T-helper 1 cell treated with Interleukin-12 subunit alpha and Interleukin-12 subunit beta and Interleukin-4 antibody, amounts not matched to agents 30 μg/mL and 1 μg/mL, for 36 hours (primary cell): ENCODE data around the gene ERLIN1.
"Not testable (repeated sequence)": the region's sequence is repeated elsewhere in the genome, so short reads cannot be mapped to it uniquely, and the experiment has no call there.

Experiments used
- H3K27ac Mint-ChIP-seq: one replicate; pipeline ENCODE4 v1.8.0; 2021; ENCODE audit warnings: mild to moderate bottlenecking, mixed read lengths
- H3K27me3 Mint-ChIP-seq: one replicate; pipeline ENCODE4 v1.8.0; 2021; ENCODE audit warnings: low read depth, mixed read lengths
- H3K36me3 Mint-ChIP-seq: one replicate; pipeline ENCODE4 v1.8.0; 2021; ENCODE audit warnings: low read depth, mixed read lengths
- H3K4me1 Mint-ChIP-seq: one replicate; pipeline ENCODE4 v1.8.0; 2021; ENCODE audit warnings: low read depth, mixed read lengths
- H3K4me3 Mint-ChIP-seq: one replicate; pipeline ENCODE4 v1.8.0; 2021; ENCODE audit warnings: mild to moderate bottlenecking, moderate library complexity, mixed read lengths
- H3K9me3 Mint-ChIP-seq: one replicate; pipeline ENCODE4 v1.8.0; 2021; ENCODE audit warnings: mixed read lengths

Gene ERLIN1

GRCh38 chr10:100132427-100132826, 53.4 kb downstream of the ERLIN1 start:
- Mint-ChIP-seq H3K9me3 (peaks cover 13% of the 10 kb centered on the region), H3K27me3 (peaks cover 47% of the 10 kb centered on the region), H3K27ac (no peak overlapping the region), H3K36me3 (peaks cover 2% of the 10 kb centered on the region), H3K4me1 (peaks cover 3% of the 10 kb centered on the region), H3K4me3 (no peak overlapping the region)

- H3K4me1 Mint-ChIP-seq, result peaks cover 3% of the 10 kb centered on the region
- no peak overlapping the region for H3K4me3 Mint-ChIP-seq
- peaks cover 43% of the 10 kb centered on the region for H3K27me3 Mint-ChIP-seq
- peaks cover 2% of the 10 kb centered on the region for H3K36me3 Mint-ChIP-seq
- no peak overlapping the region for H3K27ac Mint-ChIP-seq
- peaks cover 13% of the 10 kb centered on the region for H3K9me3 Mint-ChIP-seq
Observed at GRCh38 chr10:100131571-100131970, 54.3 kb downstream of the ERLIN1 start.

DNA sequence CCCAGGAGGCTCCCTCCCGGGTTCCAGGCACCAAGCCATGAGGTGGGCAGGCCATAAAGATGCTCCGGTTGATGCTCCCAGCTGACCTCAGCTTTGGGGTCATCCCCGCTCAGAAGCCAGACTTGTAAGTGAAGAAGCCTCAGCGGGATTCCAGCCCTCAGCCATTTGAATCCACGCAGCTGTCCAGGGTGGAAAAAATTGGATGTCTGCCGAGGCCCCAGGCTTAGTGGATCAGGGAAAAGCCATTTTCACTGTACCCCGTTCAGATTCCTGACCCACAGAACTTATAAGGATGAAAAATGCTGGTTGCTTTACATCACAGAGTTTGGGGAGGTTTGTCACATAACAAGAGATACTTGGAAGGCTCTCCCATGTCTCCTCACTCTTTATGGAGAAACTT, 55.0 kb downstream of the ERLIN1 start:
- Mint-ChIP-seq H3K27ac (no peak overlapping the region), H3K4me1 (peaks cover 3% of the 10 kb centered on the region), H3K4me3 (no peak overlapping the region), H3K27me3 (peaks cover 38% of the 10 kb centered on the region), H3K36me3 (peaks cover 2% of the 10 kb centered on the region), H3K9me3 (peaks cover 13% of the 10 kb centered on the region)

- Mint-ChIP-seq H3K27me3 (peaks cover 34% of the 10 kb centered on the region), H3K27ac (no peak overlapping the region)
Observed at GRCh38 chr10:100129424-100129823, 56.4 kb downstream of the ERLIN1 start.

DNA sequence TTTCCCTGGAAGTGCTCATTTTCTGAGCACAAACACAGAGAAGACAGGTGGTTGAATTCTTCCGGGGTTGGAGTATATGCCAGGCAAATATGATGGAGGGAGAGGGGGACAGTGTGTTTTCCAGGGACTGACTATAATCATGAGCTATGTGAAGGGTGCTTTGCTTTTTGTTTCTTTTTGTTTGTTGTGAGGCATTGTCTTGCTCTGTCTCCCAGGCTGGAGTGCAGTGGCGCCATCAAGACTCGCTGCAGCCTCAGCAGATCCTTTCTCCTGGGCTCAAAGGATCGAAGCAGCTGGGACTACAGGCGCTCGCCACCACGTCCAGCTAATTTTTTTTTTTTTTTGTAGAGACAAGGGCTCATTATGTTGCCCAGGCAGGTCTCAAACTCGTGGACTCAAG, 56.9 kb downstream of the ERLIN1 start:
- no peak overlapping the region for H3K4me3 Mint-ChIP-seq
- peaks cover 34% of the 10 kb centered on the region for H3K27me3 Mint-ChIP-seq
- peaks cover 2% of the 10 kb centered on the region for H3K36me3 Mint-ChIP-seq

More at GRCh38 chr10:100129424-100129823, 56.4 kb downstream of the ERLIN1 start:
- Mint-ChIP-seq H3K4me3 (no peak overlapping the region), H3K4me1 (peaks cover 5% of the 10 kb centered on the region), H3K36me3 (peaks cover 2% of the 10 kb centered on the region), H3K9me3 (peaks cover 5% of the 10 kb centered on the region)

GRCh38 chr10:100125335-100125734, 60.5 kb downstream of the ERLIN1 start:
- not testable (repeated sequence) for H3K9me3 Mint-ChIP-seq, H3K27ac Mint-ChIP-seq, H3K4me3 Mint-ChIP-seq, H3K36me3 Mint-ChIP-seq
- peaks cover 17% of the 10 kb centered on the region for H3K27me3 Mint-ChIP-seq
- peaks cover 17% of the 10 kb centered on the region for H3K4me1 Mint-ChIP-seq

More for the DNA sequence above, 56.9 kb downstream of the ERLIN1 start:
- no peak overlapping the region for H3K27ac Mint-ChIP-seq
- peaks cover 7% of the 10 kb centered on the region for H3K4me1 Mint-ChIP-seq
- peaks cover 5% of the 10 kb centered on the region for H3K9me3 Mint-ChIP-seq

- peaks cover 17% of the 10 kb centered on the region for H3K4me1 Mint-ChIP-seq
- no peaks in the 10 kb centered on the region for H3K36me3 Mint-ChIP-seq
- H3K4me3 Mint-ChIP-seq, result no peak overlapping the region
- H3K27ac Mint-ChIP-seq, result no peak overlapping the region
- no peaks in the 10 kb centered on the region for H3K9me3 Mint-ChIP-seq
- peaks cover 21% of the 10 kb centered on the region for H3K27me3 Mint-ChIP-seq
Observed at GRCh38 chr10:100124097-100124496, 61.7 kb downstream of the ERLIN1 start.

GRCh38 chr10:100122780-100123179, 63.0 kb downstream of the ERLIN1 start:
- peaks cover 17% of the 10 kb centered on the region for H3K4me1 Mint-ChIP-seq
- H3K27ac Mint-ChIP-seq, result peak overlapping the region; percentile 90
- no peaks in the 10 kb centered on the region for H3K9me3 Mint-ChIP-seq
- H3K4me3 Mint-ChIP-seq, result peak overlapping the region; percentile 65
- H3K36me3 Mint-ChIP-seq, result no peaks in the 10 kb centered on the region
- H3K27me3 Mint-ChIP-seq, result peaks cover 15% of the 10 kb centered on the region

DNA sequence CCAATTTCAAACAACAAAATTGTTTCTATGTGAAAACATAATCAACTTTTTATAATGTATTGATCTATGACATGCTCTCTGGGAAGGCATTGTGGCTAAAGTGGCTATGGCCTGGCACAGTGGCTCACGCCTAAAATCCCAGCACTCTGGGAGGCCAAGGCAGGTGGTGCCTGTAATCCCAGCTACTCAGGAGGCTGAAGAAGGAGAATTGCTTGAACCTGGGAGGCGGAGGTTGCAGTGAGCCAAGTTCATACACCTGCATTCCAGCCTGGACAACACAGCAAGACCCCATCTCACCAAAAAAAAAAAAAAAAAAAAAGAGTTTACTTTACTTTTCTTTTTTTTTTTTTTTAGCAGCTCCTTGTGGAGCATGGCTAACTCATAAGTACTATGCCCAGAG, 65.3 kb downstream of the ERLIN1 start:
- H3K27me3 Mint-ChIP-seq, result peaks cover 27% of the 10 kb centered on the region
- peaks cover 17% of the 10 kb centered on the region for H3K4me1 Mint-ChIP-seq
- H3K9me3 Mint-ChIP-seq, result no peaks in the 10 kb centered on the region
- H3K4me3 Mint-ChIP-seq, result no peak overlapping the region
- no peak overlapping the region for H3K27ac Mint-ChIP-seq
- H3K36me3 Mint-ChIP-seq, result no peaks in the 10 kb centered on the region

DNA sequence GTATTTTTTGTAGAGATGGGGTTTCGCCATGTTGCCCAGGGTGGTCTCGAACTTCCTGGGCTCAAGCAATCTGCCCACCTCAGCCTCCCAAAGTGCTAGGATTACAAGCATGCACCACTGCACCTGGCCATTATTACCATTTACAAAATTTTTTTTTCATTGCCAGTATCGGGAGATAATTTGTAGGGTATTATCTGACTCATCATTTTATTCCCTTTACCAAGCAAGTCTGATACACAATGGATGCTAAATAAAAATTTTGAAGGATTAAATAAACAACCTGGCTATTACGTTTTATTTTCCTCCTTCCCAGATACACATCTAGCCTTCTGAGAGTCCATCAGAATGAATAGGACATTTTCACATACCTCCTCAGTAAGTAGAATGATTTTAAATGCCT, 66.1 kb downstream of the ERLIN1 start:
- H3K4me3 Mint-ChIP-seq, result no peak overlapping the region
- H3K4me1 Mint-ChIP-seq, result peaks cover 17% of the 10 kb centered on the region
- no peaks in the 10 kb centered on the region for H3K36me3 Mint-ChIP-seq
- no peaks in the 10 kb centered on the region for H3K9me3 Mint-ChIP-seq
- peaks cover 28% of the 10 kb centered on the region for H3K27me3 Mint-ChIP-seq
- no peak overlapping the region for H3K27ac Mint-ChIP-seq

GRCh38 chr10:100114976-100115770, 70.7 kb downstream of the ERLIN1 start:
- H3K36me3 Mint-ChIP-seq, result no peaks in the 10 kb centered on the region
- H3K4me1 Mint-ChIP-seq, result peaks cover 5% of the 10 kb centered on the region
- H3K4me3 Mint-ChIP-seq, result no peak overlapping the region
- H3K27ac Mint-ChIP-seq, result no peak overlapping the region
- H3K27me3 Mint-ChIP-seq, result peaks cover 35% of the 10 kb centered on the region
- H3K9me3 Mint-ChIP-seq, result no peaks in the 10 kb centered on the region

- Mint-ChIP-seq H3K27me3 (peaks cover 35% of the 10 kb centered on the region), H3K4me3 (no peak overlapping the region), H3K4me1 (peaks cover 6% of the 10 kb centered on the region), H3K27ac (no peak overlapping the region), H3K9me3 (no peaks in the 10 kb centered on the region), H3K36me3 (no peaks in the 10 kb centered on the region)
Observed at GRCh38 chr10:100114460-100114859, 71.4 kb downstream of the ERLIN1 start.

DNA sequence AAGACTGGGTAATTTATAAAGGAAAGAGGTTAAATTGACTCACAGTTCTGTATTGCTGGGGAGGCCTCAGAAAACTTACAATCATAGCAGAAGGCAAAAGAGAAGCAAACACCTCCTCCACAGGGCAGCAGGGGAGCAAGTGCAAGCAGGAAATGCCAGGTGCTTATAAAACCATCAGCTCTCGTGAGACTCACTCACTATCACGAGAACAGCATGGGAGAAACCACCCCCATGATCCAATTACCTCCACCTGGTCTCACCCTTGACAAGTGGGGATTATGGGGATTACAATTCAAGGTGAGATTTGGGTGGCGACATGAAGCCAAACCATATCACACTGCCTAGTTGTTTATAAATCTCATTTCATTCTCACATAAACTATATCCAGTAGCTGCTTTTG, 76.2 kb downstream of the ERLIN1 start:
- Mint-ChIP-seq H3K9me3 (no peaks in the 10 kb centered on the region), H3K4me3 (no peak overlapping the region), H3K27me3 (peaks cover 26% of the 10 kb centered on the region), H3K27ac (no peak overlapping the region), H3K4me1 (peaks cover 5% of the 10 kb centered on the region), H3K36me3 (no peaks in the 10 kb centered on the region)

DNA sequence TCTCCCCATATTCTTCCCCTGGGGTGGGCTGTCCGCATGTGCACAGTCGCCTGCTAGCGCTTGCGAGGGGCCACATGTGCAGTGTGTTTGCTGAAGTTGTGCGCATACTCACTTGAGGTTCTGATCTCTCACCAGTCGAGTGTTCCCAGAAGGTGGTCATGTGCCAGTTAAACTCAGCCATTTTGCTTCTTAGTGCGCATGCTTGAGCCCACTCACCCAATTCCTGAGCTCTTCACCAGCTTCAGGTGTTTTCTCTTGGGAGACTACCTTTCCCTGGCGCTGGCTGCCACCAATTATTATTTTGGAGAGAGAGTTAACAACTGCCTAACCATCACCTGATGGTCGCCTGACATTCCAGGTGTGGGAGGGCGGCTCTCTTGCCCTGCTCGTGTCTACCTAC, 79.0 kb downstream of the ERLIN1 start:
- H3K4me1 Mint-ChIP-seq, result peaks cover 2% of the 10 kb centered on the region
- H3K36me3 Mint-ChIP-seq, result no peaks in the 10 kb centered on the region
- no peak overlapping the region for H3K4me3 Mint-ChIP-seq
- peaks cover 18% of the 10 kb centered on the region for H3K27me3 Mint-ChIP-seq
- no peak overlapping the region for H3K27ac Mint-ChIP-seq
- H3K9me3 Mint-ChIP-seq, result no peaks in the 10 kb centered on the region

DNA sequence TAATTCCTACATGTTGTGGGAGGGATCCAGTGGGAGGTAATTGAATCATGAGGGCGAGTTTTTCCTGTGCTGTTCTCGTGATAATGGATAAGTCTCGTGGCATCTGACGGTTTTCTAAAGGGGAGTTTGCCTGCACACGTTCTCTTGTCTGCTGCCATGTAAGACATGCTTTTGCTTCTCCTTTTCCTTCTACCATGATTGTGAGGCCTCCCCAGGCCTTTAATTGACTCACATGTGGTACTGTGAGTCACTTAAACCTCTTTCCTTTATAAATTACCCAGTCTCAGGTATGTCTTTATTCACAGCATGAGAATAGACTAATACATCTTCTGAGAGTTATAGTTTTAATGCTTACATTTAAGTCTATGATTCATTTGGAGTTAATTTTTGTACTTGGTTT, 81.5 kb downstream of the ERLIN1 start:
- no peaks in the 10 kb centered on the region for H3K4me1 Mint-ChIP-seq
- no peaks in the 10 kb centered on the region for H3K9me3 Mint-ChIP-seq
- peaks cover 24% of the 10 kb centered on the region for H3K27me3 Mint-ChIP-seq
- H3K27ac Mint-ChIP-seq, result no peak overlapping the region
- H3K36me3 Mint-ChIP-seq, result no peaks in the 10 kb centered on the region
- no peak overlapping the region for H3K4me3 Mint-ChIP-seq
